Peyer's patch (tissue), 4 donors: ENCODE results near the gene MZT2B.
"Not testable (repeated sequence)": the region's sequence is repeated elsewhere in the genome, so short reads cannot be mapped to it uniquely, and the experiment has no call there.

Source experiments
- POLR2A ChIP-seq, 2 donors: fragments of 450-650 bp; IDR thresholded peaks; one replicate each; pipeline ENCODE4 v1.5.1; 2017; ENCODE audit warnings: antibody characterized with exemption in 2 of 2, mild to moderate bottlenecking in 2 of 2, moderate library complexity in 2 of 2
- TF ChIP-seq, protein P1 (sequence below), 6 experiments: fragments of 450-650 bp in 4 of 6; fragments of 200-600 bp in 2 of 6; sonication (generic) in 1 of 6; IDR thresholded peaks; one replicate each; pipeline ENCODE4 v1.5.1; 2017 to 2019; ENCODE audit warnings: antibody characterized with exemption in 6 of 6, mild to moderate bottlenecking in 3 of 6, moderate library complexity in 1 of 6

- TF ChIP-seq POLR2A (IDR thresholded peaks at IDR 0.05) = not testable (repeated sequence)
- TF ChIP-seq, protein P1, sequence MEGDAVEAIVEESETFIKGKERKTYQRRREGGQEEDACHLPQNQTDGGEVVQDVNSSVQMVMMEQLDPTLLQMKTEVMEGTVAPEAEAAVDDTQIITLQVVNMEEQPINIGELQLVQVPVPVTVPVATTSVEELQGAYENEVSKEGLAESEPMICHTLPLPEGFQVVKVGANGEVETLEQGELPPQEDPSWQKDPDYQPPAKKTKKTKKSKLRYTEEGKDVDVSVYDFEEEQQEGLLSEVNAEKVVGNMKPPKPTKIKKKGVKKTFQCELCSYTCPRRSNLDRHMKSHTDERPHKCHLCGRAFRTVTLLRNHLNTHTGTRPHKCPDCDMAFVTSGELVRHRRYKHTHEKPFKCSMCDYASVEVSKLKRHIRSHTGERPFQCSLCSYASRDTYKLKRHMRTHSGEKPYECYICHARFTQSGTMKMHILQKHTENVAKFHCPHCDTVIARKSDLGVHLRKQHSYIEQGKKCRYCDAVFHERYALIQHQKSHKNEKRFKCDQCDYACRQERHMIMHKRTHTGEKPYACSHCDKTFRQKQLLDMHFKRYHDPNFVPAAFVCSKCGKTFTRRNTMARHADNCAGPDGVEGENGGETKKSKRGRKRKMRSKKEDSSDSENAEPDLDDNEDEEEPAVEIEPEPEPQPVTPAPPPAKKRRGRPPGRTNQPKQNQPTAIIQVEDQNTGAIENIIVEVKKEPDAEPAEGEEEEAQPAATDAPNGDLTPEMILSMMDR (IDR thresholded peaks at IDR 0.05) = not testable (repeated sequence)
Observed at GRCh38 chr2:130193824-130194223, 11.8 kb downstream of the MZT2B start.
